Left forelimb (tissue), 1 donor: Measurements from ENCODE around the gene MMRN1.

Source experiments
- DNase-seq: peaks from one replicate; pipeline ENCODE4 v3.0.0-alpha.2; 2018; ENCODE audit warnings: low spot score

Gene MMRN1

DNA sequence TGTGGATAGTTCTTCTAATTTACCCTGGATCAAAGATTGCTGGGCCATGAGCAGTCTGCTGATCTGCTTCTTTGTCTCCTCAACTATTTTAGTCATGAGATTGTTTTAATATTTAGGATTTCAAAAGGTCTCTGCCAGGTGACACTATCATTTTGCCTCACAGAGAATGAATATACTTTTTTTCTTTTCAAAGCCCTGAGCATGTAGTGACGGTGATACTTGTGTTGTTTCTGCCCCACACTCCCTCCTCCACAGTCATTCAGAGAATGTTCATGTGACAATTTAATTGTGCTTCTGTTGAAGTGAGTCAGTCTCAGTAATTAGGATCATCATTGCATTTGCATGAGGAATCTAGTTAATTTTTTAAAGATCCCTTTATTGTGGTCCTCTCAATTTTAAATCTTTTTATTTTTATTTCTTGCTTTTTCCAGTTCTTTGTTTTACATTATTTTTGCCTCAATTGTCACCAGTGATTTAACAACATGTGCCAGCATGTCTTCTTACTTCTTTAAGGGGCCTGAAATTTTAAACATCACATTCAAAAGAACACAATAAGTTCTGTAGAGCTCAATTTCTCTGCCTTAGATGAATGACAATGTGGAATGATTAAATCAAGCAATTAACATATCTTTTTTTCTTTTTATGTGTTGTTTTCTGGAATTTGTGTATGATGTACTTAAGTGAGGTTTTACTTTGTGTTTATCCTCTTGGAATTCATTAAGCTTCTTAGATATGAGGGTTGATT, 12.3 kb downstream of the MMRN1 start:
- DNase-seq = no peak

DNA sequence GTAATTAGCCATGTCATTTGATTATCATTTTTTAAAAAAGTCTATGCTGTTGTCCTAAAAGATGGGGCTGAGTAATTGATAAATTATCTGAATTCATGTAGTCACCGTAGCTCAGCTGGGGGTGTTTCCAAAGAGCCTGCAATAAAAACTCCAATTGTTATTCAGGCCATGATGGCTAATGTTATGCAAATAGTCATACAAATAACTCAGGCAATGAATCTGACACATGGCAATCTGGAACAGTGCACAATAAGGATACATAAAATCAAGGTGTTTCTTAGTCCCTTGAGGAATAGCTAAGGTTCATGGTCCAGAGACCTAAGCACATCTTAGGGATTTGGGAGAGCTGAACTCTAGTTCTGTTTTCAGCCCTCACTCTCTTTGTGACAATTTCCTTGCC, 15.2 kb downstream of the MMRN1 start:
- no peak for DNase-seq

DNA sequence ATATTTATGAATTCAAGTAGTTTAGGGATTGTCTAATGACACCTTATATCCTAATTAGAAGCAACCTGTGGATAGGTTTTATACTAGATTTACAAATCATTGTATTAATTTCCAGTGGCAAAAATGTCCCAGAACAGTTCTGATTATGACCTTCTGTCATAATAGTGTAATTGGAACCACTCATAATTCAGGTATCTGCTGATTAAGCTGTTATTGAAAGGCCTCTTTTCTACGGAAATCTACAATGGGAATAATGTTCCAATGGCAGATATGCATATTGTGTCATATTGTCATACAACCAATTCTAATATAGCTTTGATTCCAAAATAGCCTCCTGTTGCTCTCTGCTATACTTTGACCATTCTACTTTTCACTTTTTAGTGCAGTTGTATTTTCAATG, 19.0 kb downstream of the MMRN1 start:
- no peak for DNase-seq

DNA sequence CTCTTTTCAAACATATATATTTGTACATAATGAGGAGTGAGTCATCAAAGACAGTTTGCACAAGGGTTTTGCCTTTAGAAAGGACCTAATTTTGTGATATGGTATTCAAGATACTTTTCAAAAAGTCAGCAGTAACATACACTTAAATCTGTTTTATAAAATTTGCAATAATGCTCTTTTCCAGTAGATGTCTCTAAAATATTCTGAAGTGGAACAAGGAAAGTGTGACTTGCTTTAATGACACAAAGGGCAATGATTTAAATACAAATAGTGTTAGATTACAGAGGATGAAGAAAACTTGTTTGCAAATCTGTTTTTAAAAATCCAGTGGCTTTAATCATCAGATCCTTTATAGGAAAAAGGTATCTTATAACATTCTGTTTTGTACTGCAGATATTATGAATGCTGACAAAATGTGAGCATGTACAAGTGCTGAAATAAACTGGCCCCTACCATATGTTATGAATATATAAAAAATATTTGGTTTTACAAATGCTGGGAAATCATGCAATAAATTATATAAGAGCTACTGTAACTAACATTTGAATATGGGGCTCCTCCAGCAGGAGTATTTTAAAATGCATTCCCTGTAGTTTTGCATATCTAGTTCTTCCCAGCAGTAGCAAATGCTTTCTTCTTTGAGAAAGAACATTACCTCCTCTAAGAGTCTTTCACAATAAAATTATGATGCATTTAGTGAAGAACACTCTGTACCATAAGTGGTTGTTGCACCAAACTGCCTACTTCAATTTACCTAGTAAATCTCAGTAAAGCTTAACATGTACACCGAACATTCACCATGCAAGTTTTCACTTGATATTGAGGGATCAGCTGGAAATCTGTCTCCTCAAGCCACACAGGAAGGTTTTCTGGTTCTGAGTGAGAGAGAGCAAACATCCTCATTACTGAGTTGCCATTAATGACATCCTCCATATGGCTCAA, 20.2 kb downstream of the MMRN1 start:
- no peak for DNase-seq

DNA sequence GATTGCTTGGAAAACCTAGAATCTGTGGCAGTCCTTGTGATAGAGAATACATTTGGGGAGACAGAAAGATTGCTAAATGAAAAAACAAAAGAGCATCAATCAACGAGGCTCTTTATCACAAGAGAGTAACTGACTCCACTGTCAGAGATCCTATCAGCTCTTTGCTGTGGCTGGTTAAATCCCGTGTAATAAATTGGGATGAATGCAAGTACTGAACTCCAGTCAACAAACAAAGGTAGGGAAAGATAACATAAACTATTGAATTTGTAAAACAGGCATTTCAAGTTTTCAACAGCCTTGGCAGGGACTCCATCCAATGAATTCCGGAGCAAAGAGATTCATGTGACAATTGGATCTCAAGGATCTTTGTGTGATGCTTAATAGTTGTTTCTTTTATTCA, 21.3 kb downstream of the MMRN1 start:
- no peak for DNase-seq

DNA sequence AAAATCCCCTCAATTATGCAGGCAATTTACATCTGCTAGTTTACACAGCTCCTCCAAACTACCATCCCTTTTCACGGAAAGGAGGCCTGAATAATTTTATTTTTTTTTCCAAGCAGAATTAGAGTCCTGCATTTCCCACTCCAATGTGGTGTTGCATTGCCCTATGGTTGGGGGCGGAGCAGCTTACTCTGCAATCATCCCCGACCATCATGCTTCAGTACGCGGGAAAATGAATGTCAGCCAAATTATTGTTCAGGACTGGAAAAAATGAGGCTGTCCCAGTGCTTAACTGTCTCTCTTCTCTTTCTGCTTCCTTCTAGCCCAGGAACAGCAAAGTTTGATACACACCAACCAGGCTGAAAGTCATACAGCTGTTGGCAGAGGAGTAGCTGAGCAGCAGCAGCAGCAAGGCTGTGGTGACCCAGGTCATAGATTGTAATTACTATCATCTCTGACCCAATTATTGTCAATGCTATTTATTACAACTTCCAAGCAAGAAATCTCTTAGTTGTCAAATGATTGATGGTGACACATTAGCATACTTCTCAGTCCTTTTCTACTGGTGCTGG, 28.3 kb downstream of the MMRN1 start:
- DNase-seq = no peak

DNA sequence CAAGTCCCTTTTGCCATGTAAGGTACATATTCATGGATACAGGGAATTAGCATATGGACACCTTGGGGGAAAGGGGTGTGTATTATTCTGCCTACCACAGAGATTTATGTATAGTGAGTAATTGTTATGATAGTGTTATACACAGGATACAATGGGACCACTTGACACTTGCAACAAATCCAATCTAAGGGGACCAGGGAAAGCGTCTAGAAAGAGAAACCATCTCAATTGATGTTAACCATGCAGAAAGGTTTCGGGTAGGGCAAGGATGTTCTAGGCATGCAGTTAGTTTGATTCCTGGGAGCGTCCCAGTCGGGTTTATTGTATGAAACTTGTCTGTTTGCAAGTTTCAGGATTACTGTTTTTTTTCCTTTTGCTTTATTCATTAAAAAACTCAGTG, 34.2 kb downstream of the MMRN1 start:
- DNase-seq = no peak

DNA sequence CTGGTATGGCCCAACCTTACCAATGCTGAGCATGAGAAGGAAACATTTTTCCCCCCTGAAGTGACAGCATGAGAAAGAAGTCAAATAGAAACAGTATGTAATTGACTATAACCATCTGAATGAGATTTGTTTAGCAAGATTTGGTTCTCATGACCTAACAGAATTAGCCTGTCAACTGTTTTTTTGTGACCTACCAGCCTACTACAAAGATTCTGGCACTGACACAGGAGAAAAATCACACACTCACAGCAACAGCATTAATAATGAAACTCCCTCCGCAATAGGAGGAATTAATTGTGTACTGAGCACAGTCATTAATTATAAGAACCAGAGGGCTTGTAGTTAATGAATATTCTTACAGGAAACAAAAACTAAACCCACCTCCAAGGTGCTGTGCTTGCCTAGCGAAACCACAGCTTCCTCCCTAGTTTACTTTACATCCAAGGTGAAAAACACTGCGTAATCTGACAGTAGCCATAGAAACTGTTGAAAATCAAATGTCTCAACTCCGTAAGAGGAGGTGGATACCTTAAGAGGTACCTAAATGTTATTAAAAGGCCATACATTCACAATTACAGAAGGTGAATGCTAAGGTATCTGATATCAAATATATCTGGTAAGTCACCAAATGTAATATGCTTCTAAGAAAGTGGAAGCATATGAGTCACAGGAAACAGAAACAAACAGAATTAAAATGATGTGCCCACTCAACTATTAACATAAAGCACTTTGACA, 34.9 kb downstream of the MMRN1 start:
- DNase-seq = no peak

DNA sequence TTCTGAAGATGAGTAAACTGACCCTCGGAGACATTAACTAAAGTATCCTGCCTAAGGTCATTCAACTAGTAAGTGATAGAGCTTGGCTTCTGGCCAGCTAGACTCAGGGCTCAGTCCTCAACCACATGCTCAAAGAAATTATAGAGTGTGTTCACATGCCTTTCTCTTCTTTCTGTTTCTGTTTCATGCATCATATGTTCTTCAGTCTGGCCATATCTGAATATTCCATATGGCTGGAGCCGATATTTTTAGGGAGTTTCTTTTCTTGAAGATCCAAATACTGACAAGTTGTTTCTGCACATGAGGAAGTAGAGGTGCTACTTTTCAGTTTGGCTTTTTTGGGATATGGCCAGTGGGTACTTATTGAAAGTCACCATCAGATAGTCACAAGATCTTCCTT, 44.9 kb downstream of the MMRN1 start:
- DNase-seq = no peak

DNA sequence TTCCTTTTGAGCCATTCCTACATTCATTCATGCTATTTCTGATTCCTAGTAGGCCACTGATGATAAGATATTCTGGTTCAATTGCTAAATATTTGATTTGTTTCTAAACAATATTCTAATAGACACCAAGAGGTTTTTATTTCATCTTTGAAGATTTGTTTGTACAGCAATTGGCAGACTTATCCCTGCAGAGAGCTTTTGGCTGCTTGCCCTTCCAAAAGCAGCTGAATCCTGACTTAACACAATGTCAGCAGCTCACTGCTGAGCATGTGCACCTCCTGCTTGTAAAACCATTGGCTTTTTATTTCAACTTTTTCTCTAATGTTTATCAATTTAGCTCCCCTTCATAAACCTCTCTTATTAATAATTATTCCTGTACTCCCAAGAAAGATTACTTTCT, 45.3 kb downstream of the MMRN1 start:
- DNase-seq = no peak

DNA sequence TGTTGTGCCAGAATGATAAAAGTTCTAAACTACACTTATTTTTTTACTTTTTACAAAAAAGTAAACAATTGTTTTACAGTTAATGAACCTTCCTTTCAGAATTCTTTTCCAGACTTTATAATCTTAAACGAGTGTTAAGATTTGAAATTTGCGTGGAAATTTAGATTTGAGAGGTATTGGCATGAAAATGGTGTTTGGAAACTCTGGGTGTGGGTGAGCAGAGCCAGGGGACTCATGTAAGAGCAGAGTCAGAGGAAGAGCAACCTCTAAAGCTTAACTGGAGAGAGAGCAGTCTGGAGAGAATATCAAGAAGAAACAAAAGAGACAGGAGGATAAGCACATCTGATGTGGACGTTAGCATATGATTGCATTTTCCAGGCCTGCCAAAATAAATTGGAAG, 48.2 kb downstream of the MMRN1 start:
- DNase-seq = no peak

DNA sequence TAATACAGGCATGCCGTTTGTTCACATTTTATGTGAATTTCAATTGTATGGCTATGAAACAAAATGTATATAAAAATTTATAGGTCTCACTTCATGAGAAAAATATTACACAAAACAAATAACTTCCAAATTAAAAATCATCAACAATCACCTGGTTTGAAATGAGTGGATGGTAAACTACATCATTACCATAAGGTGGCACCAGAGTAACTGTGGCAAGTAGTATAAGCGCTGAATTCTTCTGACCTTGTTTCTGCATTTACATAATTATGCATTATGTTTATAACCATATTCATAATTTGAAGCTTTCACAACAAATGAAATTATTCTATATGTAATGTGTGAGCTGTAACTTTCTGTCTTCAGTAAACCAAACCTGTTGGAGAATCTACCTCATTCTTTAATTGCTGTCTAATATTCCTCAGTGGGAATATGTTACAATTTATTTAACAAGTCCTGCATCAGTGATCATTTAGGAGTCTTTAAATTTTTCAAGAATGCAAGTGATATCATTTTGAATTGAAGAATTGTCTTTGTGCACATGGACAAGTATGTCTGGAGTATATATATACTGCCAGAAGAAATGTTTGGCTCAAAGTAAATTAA, 55.2 kb downstream of the MMRN1 start:
- no peak for DNase-seq

DNA sequence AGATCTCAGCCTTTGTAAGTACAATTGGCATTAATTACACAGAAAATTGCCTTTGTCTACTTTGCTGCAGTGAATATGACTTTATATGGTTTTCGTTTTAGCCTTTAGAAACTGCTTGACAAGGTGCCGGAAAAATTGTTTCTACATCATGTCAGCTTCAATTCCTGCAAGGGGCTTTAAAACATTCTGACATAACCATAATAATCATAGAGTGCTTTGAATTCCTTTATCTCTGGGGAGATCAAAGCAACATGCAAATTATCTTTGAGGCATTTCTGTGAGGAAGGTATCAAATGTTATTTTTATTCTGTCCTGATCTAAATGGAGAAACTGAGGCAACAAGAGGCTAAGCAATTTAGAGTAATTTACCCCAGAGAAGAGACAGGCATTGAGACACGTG, 57.8 kb downstream of the MMRN1 start:
- DNase-seq = no peak

DNA sequence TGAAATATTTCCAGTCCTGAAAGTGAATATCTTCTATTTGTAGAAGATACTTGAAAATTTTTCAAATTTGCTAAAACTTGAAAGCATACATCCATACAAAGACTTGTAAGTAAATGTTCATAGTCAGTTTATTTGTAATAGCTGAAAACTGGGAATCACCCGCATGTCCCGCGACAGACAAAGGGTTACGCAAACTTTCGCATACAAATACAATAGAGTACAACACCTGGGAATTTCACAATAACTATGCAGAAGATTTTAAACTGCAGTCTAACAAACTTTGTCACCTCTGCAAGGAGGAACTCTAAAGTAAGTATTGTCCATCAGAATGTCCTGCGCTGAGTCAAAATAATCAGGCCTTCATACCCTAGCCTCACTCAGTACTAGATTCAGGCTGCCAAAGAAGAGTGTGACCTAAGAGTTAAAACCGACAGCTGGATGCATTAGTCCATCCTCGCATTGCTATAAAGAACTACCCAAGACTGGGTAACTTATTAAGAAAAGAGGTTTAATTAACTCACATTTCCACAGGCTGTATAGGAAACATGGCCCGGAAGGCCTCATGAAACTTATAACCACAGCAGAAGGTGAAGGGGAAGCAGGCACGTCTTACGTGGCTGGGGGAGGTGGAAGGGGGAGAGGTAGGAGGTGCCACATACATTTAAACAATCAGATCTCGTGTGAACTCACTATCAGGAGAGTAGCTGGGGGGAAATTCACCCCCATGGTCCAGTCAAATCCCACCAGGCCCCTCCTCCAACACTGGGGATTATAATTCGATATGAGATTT, 60.4 kb downstream of the MMRN1 start:
- DNase-seq = no peak

DNA sequence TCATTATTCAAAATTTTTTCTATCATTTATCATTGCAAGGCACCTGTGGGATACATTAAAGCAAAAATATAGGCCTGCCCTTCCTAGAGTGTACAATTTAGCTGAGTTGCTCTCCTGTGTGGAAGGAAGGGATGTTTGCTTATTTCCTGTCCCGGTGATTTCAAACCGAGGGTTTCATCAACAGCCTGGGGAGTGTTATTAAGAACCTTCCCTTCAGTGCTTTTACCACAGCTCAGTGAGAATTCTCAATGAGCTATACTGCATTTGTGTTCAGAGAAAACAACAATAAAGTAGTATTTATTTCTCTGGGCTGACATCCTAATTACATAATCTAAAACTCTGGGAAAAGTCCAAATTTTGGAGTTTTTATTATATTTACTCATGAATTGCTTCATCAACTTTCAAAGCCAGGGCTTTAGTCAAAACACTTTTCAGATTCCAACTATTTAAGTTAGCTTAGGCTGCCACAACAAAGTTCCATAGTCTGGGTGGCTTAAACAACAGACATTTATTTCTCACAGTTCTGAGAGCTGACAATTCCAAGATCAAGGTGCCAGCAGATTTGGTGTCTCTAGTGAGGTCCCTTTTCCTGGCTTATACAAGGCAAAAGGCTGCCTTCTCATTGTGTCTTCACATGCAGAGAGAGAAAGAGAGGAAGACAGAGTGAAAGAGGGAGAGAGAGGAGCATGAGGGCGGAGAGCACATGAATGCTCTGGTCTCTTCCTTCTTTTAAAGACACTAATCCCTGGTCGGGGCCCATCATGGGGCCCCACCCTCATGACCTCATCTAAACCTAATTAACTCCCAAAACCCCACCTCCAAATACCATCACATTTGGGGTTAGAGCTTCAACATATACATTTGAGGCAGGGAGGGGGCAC, 62.6 kb downstream of the MMRN1 start:
- DNase-seq = no peak

DNA sequence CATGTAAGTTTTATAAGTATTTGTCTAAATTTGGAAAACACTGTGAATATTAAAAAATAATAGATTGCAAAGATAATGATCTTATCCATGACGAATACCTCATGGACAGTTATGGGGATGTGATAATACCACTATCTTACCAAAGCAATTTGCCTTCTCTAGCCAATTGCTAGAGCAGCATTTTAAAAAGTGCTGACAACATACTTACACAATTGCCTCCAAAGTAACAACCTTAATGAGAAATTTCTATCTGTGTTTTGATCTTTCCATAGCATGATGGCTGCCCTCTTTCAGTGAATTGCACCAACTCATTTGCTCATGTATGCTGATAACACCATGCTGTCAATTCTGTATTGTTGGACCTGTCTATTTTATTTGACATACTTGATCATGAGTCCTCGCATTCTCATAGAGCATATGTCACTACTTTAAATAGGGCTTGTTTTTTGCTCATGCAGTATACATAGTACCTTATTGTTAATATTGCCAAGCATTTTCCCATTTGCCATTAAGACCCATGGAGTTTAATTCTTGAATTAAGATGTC, 87.2 kb downstream of the MMRN1 start:
- no peak for DNase-seq

DNA sequence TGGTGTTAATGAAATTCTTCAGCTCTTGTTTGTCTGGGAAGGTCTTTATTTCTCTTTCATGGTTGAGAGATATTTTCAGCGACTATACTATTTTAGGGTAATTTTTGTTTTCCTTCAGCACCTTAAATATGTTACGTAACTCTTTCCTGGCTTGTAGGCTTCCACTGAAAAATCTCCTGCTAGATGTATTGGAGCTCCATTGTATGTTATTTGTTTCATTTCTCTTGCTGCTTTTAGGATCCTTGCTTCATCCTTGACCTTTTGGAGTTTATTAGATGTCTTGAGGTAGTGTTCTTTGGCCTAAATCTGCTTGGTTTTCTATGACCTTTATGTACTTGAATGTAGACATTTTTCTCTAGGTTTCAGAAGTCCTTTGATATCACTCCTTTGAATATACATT, 93.6 kb downstream of the MMRN1 start:
- no peak for DNase-seq

DNA sequence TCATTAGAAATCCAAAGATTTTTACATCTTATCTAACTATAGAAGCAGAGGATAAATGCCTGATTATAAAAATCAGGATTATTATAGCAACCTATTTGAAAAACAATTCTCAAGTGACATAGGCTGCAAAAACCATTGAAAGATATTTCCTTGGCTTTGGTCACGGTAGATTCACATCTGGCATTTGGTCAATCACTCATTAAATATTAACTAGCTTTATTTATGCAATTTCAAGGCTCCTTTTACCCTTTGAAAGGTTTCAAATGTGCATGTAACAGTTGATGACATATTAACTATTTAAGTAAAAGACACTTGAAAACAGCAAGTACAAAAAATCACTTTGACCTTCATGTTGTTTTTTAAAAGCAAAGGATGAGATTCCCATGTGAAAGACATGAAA, 98.1 kb downstream of the MMRN1 start:
- no peak for DNase-seq

DNA sequence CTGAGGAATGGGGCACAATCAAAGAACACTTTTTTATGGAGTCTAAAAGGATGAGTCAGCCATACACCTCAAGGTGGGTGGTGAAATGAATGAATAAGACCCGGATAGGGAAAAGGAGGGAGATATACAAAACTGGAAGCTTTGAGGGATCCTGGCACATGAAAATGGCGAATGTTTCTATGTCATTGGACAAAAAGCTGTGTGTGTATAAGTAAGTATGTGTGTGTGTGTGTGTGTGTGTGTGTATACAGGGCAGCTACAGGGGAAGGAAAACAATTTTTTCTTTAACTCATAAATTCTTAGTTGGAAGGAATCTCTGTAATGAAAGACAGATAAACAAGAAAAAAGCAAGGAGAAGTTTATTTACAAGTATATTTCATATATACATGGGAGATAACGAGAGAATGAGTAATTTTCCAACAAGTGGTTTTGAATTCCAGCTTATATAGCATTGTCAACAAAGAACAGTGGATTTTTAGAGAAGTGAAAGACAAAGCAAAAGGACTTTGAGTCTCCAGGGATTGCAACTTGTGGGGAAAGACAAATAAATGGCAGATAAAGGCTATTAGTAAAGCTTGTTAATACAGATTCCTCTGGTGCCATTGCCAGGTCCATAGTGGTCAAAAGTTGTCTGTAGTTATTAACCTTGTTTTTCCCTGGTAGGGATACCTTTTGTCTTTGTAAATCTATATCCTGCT, 99.7 kb downstream of the MMRN1 start:
- DNase-seq = no peak
